IMR-90 (cell line): ENCODE measurements around the gene MRTFA.

Experiments used
- CEBPB ChIP-seq: IDR thresholded peaks from 2 replicates; pipeline ENCODE4 v1.6.1; 2012; ENCODE audit warnings: low read depth, low read length, improper control_type of control experiment
- MAZ ChIP-seq: IDR thresholded peaks from 2 replicates; pipeline ENCODE4 v1.6.1; 2012; ENCODE audit warnings: low read depth, mild to moderate bottlenecking, low read length, improper control_type of control experiment, moderate library complexity, borderline replicate concordance
- MXI1 ChIP-seq: IDR thresholded peaks from 2 replicates; pipeline ENCODE4 v1.6.1; 2012; ENCODE audit warnings: low read depth, mild to moderate bottlenecking, low read length, moderate library complexity, borderline replicate concordance
- NFE2L2 ChIP-seq: fragments of 150-350 bp; IDR thresholded peaks from 2 replicates; pipeline ENCODE4 v1.6.1; 2016; ENCODE audit warnings: low read depth, mild to moderate bottlenecking, low read length
- POLR2A ChIP-seq: IDR thresholded peaks from 2 replicates; pipeline ENCODE4 v1.6.1; 2012; ENCODE audit warnings: mild to moderate bottlenecking, low read depth, low read length
- RAD21 ChIP-seq: IDR thresholded peaks from 2 replicates; pipeline ENCODE4 v1.6.1; 2012; ENCODE audit warnings: low read length, improper control_type of control experiment
- RCOR1 ChIP-seq: IDR thresholded peaks from 2 replicates; pipeline ENCODE4 v1.6.1; 2012; ENCODE audit warnings: mild to moderate bottlenecking, low read length, improper control_type of control experiment; ENCODE audit not compliant: insufficient replicate concordance
- RFX5 ChIP-seq: IDR thresholded peaks from 2 replicates; pipeline ENCODE4 v1.8.0; 2012; ENCODE audit warnings: low read depth, mild to moderate bottlenecking, low read length, moderate library complexity
- TF ChIP-seq, protein P1 (sequence below): conservative IDR thresholded peaks from 2 replicates; pipeline ENCODE4 v1.5.1; 2012; ENCODE audit warnings: mild to moderate bottlenecking, low read depth, low read length, improper control_type of control experiment

DNA sequence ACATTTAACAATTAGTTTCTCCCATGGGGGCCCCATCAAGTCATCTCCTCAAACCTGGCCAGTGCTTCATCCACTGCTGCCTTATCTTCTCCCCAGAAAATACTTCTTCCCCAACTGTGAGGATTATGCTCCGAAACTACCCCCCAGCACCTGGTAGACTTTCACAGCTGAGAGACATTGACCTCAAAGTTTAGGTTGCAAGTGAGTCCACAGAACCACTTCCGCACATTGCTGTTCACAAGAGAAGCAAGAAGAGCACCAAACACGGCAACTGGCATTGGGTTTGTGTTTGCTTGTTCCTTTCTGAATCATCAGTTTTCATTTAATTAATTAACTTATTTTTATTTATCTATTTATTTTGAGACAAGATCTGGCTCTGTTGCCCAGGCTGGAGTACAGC lies 48.9 kb upstream of the MRTFA start:
- TF ChIP-seq NFE2L2 (no peak), RFX5 (no peak), RAD21 (no peak), MXI1 (no peak), POLR2A (no peak), CEBPB (no peak), RCOR1 (no peak), MAZ (no peak)
- TF ChIP-seq, protein P1, sequence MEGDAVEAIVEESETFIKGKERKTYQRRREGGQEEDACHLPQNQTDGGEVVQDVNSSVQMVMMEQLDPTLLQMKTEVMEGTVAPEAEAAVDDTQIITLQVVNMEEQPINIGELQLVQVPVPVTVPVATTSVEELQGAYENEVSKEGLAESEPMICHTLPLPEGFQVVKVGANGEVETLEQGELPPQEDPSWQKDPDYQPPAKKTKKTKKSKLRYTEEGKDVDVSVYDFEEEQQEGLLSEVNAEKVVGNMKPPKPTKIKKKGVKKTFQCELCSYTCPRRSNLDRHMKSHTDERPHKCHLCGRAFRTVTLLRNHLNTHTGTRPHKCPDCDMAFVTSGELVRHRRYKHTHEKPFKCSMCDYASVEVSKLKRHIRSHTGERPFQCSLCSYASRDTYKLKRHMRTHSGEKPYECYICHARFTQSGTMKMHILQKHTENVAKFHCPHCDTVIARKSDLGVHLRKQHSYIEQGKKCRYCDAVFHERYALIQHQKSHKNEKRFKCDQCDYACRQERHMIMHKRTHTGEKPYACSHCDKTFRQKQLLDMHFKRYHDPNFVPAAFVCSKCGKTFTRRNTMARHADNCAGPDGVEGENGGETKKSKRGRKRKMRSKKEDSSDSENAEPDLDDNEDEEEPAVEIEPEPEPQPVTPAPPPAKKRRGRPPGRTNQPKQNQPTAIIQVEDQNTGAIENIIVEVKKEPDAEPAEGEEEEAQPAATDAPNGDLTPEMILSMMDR: no peak
